PC-9 (cell line): ENCODE measurements around the gene ATP6V0D1. TPM values are rescaled to one million over a fixed set of nuclear protein-coding genes. Genes with fewer than 3 reads are reported as not detected.

ENCODE experiments used
- BruUV-seq: library from RNA; stranded (reverse); fragments of 400-500 nt; replicated peaks from 2 replicates; lab custom pipeline; 2021; lab: Mats Ljungman, UMichigan
- CTCF ChIA-PET: fragments of 300-600 bp; sonication (Branson Sonifier 250); formaldehyde crosslinking; loops from one replicate; lab custom pipeline; 2022; ENCODE audit warnings: antibody characterized with exemption; lab: Charles Lee
- POLR2A ChIA-PET: fragments of 300-600 bp; sonication (Branson Sonifier 250); formaldehyde crosslinking; loops from one replicate; lab custom pipeline; 2022; ENCODE audit warnings: antibody characterized with exemption; ENCODE audit not compliant: unreplicated experiment; lab: Charles Lee
- DNase-seq, 2 experiments: peaks; one replicate each; pipeline versions ENCODE4 v3.0.0 to v3.0.0-alpha.2; 2015 to 2022; ENCODE audit warnings: mixed read lengths in 1 of 2
- H2AFZ ChIP-seq: fragments of 200-600 bp; sonication (generic); 2 replicates; pipeline ENCODE4 v1.8.1; 2017; ENCODE audit warnings: antibody characterized with exemption
- H3F3A ChIP-seq: fragments of 200-600 bp; sonication (generic); 2 replicates; pipeline ENCODE4 v1.8.1; 2017; ENCODE audit warnings: antibody characterized with exemption, mild to moderate bottlenecking, low read depth; ENCODE audit not compliant: insufficient read depth
- H3K27ac ChIP-seq: fragments of 200-600 bp; sonication (generic); 2 replicates; pipeline ENCODE4 v1.6.1; 2016; ENCODE audit warnings: mixed run types
- H3K27me3 ChIP-seq: fragments of 200-600 bp; sonication (generic); 2 replicates; pipeline ENCODE4 v1.6.1; 2016; ENCODE audit warnings: low read depth, mixed run types; ENCODE audit not compliant: insufficient read depth
- H3K36me3 ChIP-seq: fragments of 200-600 bp; sonication (generic); 2 replicates; pipeline ENCODE4 v1.6.1; 2016; ENCODE audit warnings: low read depth, mixed run types
- H3K4me1 ChIP-seq: fragments of 200-600 bp; sonication (generic); replicated peaks from 2 replicates; pipeline ENCODE4 v1.6.1; 2016; ENCODE audit warnings: mixed run types; ENCODE audit not compliant: insufficient read depth
- H3K4me2 ChIP-seq: fragments of 200-600 bp; sonication (generic); 2 replicates; pipeline ENCODE4 v1.6.1; 2017; ENCODE audit warnings: mixed run types
- H3K4me3 ChIP-seq: fragments of 200-600 bp; sonication (generic); 2 replicates; pipeline ENCODE4 v1.6.1; 2016; ENCODE audit warnings: mixed run types
- H3K79me2 ChIP-seq: fragments of 200-600 bp; sonication (generic); 2 replicates; pipeline ENCODE4 v1.6.1; 2017; ENCODE audit warnings: low read depth, mixed run types
- H3K9me2 ChIP-seq: fragments of 200-600 bp; sonication (generic); 2 replicates; pipeline ENCODE4 v1.8.1; 2017; ENCODE audit warnings: mild to moderate bottlenecking; ENCODE audit not compliant: insufficient read depth
- H3K9me3 ChIP-seq: fragments of 200-600 bp; sonication (generic); 2 replicates; pipeline ENCODE4 v1.8.1; 2016; ENCODE audit warnings: low read depth; ENCODE audit not compliant: insufficient read depth
- H4K20me1 ChIP-seq: fragments of 200-600 bp; sonication (generic); 2 replicates; pipeline ENCODE4 v1.8.1; 2017; ENCODE audit not compliant: insufficient read depth
- CTCF ChIP-seq: fragments of 200-600 bp; sonication (generic); conservative IDR thresholded peaks from 2 replicates; pipeline ENCODE4 v1.6.1; 2017; ENCODE audit warnings: mixed run types, antibody characterized with exemption, mild to moderate bottlenecking, moderate library complexity
- EZH2 ChIP-seq: fragments of 200-600 bp; sonication (generic); IDR thresholded peaks from 2 replicates; pipeline ENCODE4 v1.8.0; 2017; ENCODE audit warnings: antibody characterized with exemption, low read depth
- intact Hi-C: fragments of 100-400 bp; cut with micrococcal nuclease; formaldehyde crosslinking; loops from one replicate; pipeline ENCODE4 v1.10.0; 2022; ENCODE audit not compliant: unreplicated experiment
- total RNA-seq: library from RNA; stranded (reverse); gene quantifications from 2 replicates; pipeline ENCODE4 v1.2.3, GENCODE V29; 2021

ATP6V0D1 gene
- total RNA-seq, 1 experiment from 2014 or later, result 61.0 TPM

- Histone ChIP-seq H3K4me3 (no peak overlapping the region), H3K9me2 (no peaks in the 10 kb centered on the region), H3F3A (peaks cover 13% of the 10 kb centered on the region), H4K20me1 (no peaks in the 10 kb centered on the region), H3K36me3 (no peaks in the 10 kb centered on the region), H3K27me3 (no peaks in the 10 kb centered on the region), H3K27ac (no peak overlapping the region), H3K4me1 (peaks cover 17% of the 10 kb centered on the region), H3K9me3 (no peaks in the 10 kb centered on the region), H3K4me2 (peak overlapping the region; percentile 50), H2AFZ (no peak overlapping the region), H3K79me2 (no peaks in the 10 kb centered on the region)
- CTCF ChIA-PET, result interaction anchor here (0.7 to 1.1 kb wide), 2 partner anchors 20 to 134 kb away, joined by 4 to 19 read pairs; no protein-coding TSS in a partner anchor
- no TSS peak for BruUV-seq
- TF ChIP-seq CTCF (no peak), EZH2 (no peak)
- no peak for DNase-seq
- POLR2A ChIA-PET, result interaction anchor here (0.6 kb wide), 1 partner anchor 42 kb away, joined by 8 read pairs; no protein-coding TSS in a partner anchor
- intact Hi-C loops, result loop anchor here (10.0 kb wide), 1 partner anchor 199 kb away; the partner anchor contains the start of genes E2F4, ELMO3 and EXOC3L1
These were observed 87.2 kb downstream of the ATP6V0D1 start for GRCh38 chr16:67393788-67394154.

GRCh38 chr16:67393111-67393787, 87.7 kb downstream of the ATP6V0D1 start, which contains the start of gene TPPP3:
Gene TPPP3, minus strand, starts transcription at chr16:67393498. Its CDS starts 2,387 bp downstream, at chr16:67391111.
- H3K4me2 ChIP-seq, result peak within 1 kb of the TSS; percentile 50
- no peaks in the 10 kb centered on the region for H3K9me2 ChIP-seq
- no peak for TF ChIP-seq EZH2
- TF ChIP-seq CTCF, result peak; percentile 39
- intact Hi-C loops, result loop anchor here (10.0 kb wide), 1 partner anchor 198 kb away; the partner anchor contains the start of genes E2F4, ELMO3 and EXOC3L1
- DNase-seq, result peak in 1 of 2 experiments; percentile 83
- peaks cover 17% of the 10 kb centered on the region for H3K4me1 ChIP-seq
- H2AFZ ChIP-seq, result no peak within 1 kb of the TSS
- H3K36me3 ChIP-seq, result no peaks in the 10 kb centered on the region
- H3K27me3 ChIP-seq, result no peaks in the 10 kb centered on the region
- H3K79me2 ChIP-seq, result no peaks in the 10 kb centered on the region
- H3K4me3 ChIP-seq, result no peak within 1 kb of the TSS
- ChIA-PET CTCF (interaction anchor here (0.6 to 1.1 kb wide), 3 partner anchors 15 to 133 kb away, joined by 4 to 19 read pairs (median 6); no protein-coding TSS in a partner anchor), POLR2A (interaction anchor here (0.5 to 0.6 kb wide), 2 partner anchors 43 to 192 kb away, joined by 4 to 8 read pairs; no protein-coding TSS in a partner anchor)
- no peaks in the 10 kb centered on the region for H3K9me3 ChIP-seq
- no peak within 1 kb of the TSS for H3K27ac ChIP-seq
- no peaks in the 10 kb centered on the region for H4K20me1 ChIP-seq
- no TSS peak for BruUV-seq
- peaks cover 13% of the 10 kb centered on the region for H3F3A ChIP-seq

GRCh38 chr16:67392301-67393059, 88.5 kb downstream of the ATP6V0D1 start:
- no TSS peak for BruUV-seq
- CTCF ChIA-PET, result interaction anchor here (1.1 kb wide), 1 partner anchor 132 kb away, joined by 4 read pairs; no protein-coding TSS in a partner anchor
- POLR2A ChIA-PET, result interaction anchor here (0.5 kb wide), 1 partner anchor 192 kb away, joined by 4 read pairs; no protein-coding TSS in a partner anchor
- DNase-seq, result no peak
- no peaks in the 10 kb centered on the region for H3K36me3 ChIP-seq
- H3K79me2 ChIP-seq, result no peaks in the 10 kb centered on the region
- peaks cover 17% of the 10 kb centered on the region for H3K4me1 ChIP-seq
- no peak overlapping the region for H2AFZ ChIP-seq
- no peaks in the 10 kb centered on the region for H3K9me3 ChIP-seq
- H3F3A ChIP-seq, result peaks cover 13% of the 10 kb centered on the region
- no peaks in the 10 kb centered on the region for H3K27me3 ChIP-seq
- TF ChIP-seq CTCF (no peak), EZH2 (no peak)
- no peak overlapping the region for H3K4me2 ChIP-seq
- no peak overlapping the region for H3K4me3 ChIP-seq
- intact Hi-C loops, result loop anchor here (10.0 kb wide), 1 partner anchor 198 kb away; the partner anchor contains the start of genes E2F4, ELMO3 and EXOC3L1
- no peaks in the 10 kb centered on the region for H3K9me2 ChIP-seq
- no peak overlapping the region for H3K27ac ChIP-seq
- H4K20me1 ChIP-seq, result no peaks in the 10 kb centered on the region
